ENCODE measurements around the gene ENTPD6. TPM values are rescaled to one million over a fixed set of nuclear protein-coding genes. Genes with fewer than 3 reads are reported as not detected.

ENTPD6 gene
- total RNA-seq, 1 donor from 2014 or later: 106 TPM

Other genes with a start within 250 kb of the ENTPD6 start
- gene CST7, start 246.4 kb upstream of the ENTPD6 start, total RNA-seq: 0.66 TPM
- 23.8 TPM for gene APMAP, start 203.0 kb upstream of the ENTPD6 start, total RNA-seq
- 159 TPM for gene ACSS1, start 137.6 kb upstream of the ENTPD6 start, total RNA-seq
- 0.33 TPM for gene VSX1, start 113.6 kb upstream of the ENTPD6 start, total RNA-seq
- 218 TPM for gene PYGB, start 52.4 kb downstream of the ENTPD6 start, total RNA-seq
- gene ABHD12, start 195.1 kb downstream of the ENTPD6 start, total RNA-seq: 23.2 TPM
- gene GINS1, start 212.0 kb downstream of the ENTPD6 start, total RNA-seq: 0.41 TPM